ENCODE measurements around the gene EIF4E1B.

DNA sequence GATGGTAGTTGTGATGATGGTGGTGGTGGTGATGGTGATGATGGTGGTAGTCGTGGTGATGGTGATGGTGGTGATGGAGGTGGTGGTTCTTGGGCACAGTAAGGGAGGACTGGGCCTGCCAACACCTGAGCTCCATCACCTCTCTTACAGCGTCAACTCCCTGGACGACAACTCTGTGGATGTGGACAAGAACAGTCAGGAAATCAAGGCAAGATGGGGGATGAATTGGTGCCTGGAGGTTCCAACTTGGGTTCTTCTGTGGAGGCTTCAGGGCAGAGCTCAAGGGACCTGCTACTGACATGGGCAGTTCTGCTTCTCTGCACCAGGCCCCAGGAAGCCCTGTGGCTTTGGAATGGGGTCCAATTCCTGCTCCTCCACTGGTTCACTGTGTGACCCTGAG lies 37.9 kb upstream of the EIF4E1B start:
- TF ChIP-seq, protein P1, sequence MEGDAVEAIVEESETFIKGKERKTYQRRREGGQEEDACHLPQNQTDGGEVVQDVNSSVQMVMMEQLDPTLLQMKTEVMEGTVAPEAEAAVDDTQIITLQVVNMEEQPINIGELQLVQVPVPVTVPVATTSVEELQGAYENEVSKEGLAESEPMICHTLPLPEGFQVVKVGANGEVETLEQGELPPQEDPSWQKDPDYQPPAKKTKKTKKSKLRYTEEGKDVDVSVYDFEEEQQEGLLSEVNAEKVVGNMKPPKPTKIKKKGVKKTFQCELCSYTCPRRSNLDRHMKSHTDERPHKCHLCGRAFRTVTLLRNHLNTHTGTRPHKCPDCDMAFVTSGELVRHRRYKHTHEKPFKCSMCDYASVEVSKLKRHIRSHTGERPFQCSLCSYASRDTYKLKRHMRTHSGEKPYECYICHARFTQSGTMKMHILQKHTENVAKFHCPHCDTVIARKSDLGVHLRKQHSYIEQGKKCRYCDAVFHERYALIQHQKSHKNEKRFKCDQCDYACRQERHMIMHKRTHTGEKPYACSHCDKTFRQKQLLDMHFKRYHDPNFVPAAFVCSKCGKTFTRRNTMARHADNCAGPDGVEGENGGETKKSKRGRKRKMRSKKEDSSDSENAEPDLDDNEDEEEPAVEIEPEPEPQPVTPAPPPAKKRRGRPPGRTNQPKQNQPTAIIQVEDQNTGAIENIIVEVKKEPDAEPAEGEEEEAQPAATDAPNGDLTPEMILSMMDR (IDR thresholded peaks at IDR 0.05), result no peak
- no peak for TF ChIP-seq POLR2A (IDR thresholded peaks at IDR 0.05)

Measured in lower leg skin (tissue), 3 donors.